Neural progenitor cell (in vitro differentiated cells): Measurements from ENCODE around the gene SYT1. TPM values are rescaled to one million over a fixed set of nuclear protein-coding genes. Genes with fewer than 3 reads are reported as not detected.
A peak's percentile ranks its signal among the peaks of the same experiment; 100 is the strongest.

Source experiments
- DNase-seq: peaks from one replicate; pipeline ENCODE4 v3.0.0-alpha.2; 2016; ENCODE audit warnings: low spot score
- H2AFZ ChIP-seq: fragments of 200-600 bp; sonication (generic); replicated peaks from 2 replicates; pipeline ENCODE4 v1.6.1; 2016; ENCODE audit warnings: antibody characterized with exemption
- H3F3A ChIP-seq: fragments of 200-600 bp; sonication (generic); 2 replicates; pipeline ENCODE4 v1.6.1; 2016; ENCODE audit warnings: antibody characterized with exemption, low read depth
- H3K27ac ChIP-seq: fragments of 200-600 bp; sonication (generic); 2 replicates; pipeline ENCODE4 v1.5.1; 2016; ENCODE audit warnings: mild to moderate bottlenecking
- H3K27me3 ChIP-seq: fragments of 200-600 bp; sonication (generic); 2 replicates; pipeline ENCODE4 v1.6.1; 2016; ENCODE audit warnings: mild to moderate bottlenecking, moderate library complexity
- H3K36me3 ChIP-seq: fragments of 200-600 bp; sonication (generic); 2 replicates; pipeline ENCODE4 v1.5.1; 2016
- H3K4me1 ChIP-seq: fragments of 200-600 bp; sonication (generic); 2 replicates; pipeline ENCODE4 v1.6.1; 2016; ENCODE audit warnings: mixed run types
- H3K4me2 ChIP-seq: fragments of 200-600 bp; sonication (generic); 2 replicates; pipeline ENCODE4 v1.6.1; 2016
- H3K4me3 ChIP-seq: fragments of 200-600 bp; sonication (generic); 2 replicates; pipeline ENCODE4 v1.5.1; 2016
- H3K79me2 ChIP-seq: fragments of 200-600 bp; sonication (generic); 2 replicates; pipeline ENCODE4 v1.6.1; 2016; ENCODE audit warnings: low read depth
- H3K9ac ChIP-seq: fragments of 200-600 bp; sonication (generic); 2 replicates; pipeline ENCODE4 v1.6.1; 2016
- H3K9me3 ChIP-seq: fragments of 200-600 bp; sonication (generic); 2 replicates; pipeline ENCODE4 v1.5.1; 2016; ENCODE audit warnings: low read depth
- H4K20me1 ChIP-seq: fragments of 200-600 bp; sonication (generic); 2 replicates; pipeline ENCODE4 v1.6.1; 2016; ENCODE audit warnings: low read depth
- H3K27ac Mint-ChIP-seq: 3 replicates; pipeline ENCODE4 v1.8.0; 2021; ENCODE audit warnings: mixed read lengths
- H3K27me3 Mint-ChIP-seq: 2 replicates; pipeline ENCODE4 v1.8.0; 2022; ENCODE audit warnings: low read depth, mild to moderate bottlenecking, inconsistent platforms, moderate library complexity, mixed read lengths; ENCODE audit not compliant: insufficient read depth
- H3K36me3 Mint-ChIP-seq: 3 replicates; pipeline ENCODE4 v1.8.0; 2021; ENCODE audit warnings: mixed read lengths
- H3K4me1 Mint-ChIP-seq: 3 replicates; pipeline ENCODE4 v1.8.0; 2021; ENCODE audit warnings: mixed read lengths
- H3K4me3 Mint-ChIP-seq: 3 replicates; pipeline ENCODE4 v1.8.0; 2021; ENCODE audit warnings: mild to moderate bottlenecking, moderate library complexity, mixed read lengths
- H3K9me3 Mint-ChIP-seq: 3 replicates; pipeline ENCODE4 v1.8.0; 2020; ENCODE audit warnings: mixed read lengths
- CTCF ChIP-seq: fragments of 200-600 bp; sonication (generic); IDR thresholded peaks from 2 replicates; pipeline ENCODE4 v1.5.1; 2017; ENCODE audit warnings: antibody characterized with exemption, mild to moderate bottlenecking
- EZH2 ChIP-seq: fragments of 200-600 bp; sonication (generic); IDR thresholded peaks from 2 replicates; pipeline ENCODE4 v1.6.1; 2017; ENCODE audit warnings: antibody characterized with exemption, mild to moderate bottlenecking, moderate library complexity
- EZH2phosphoT487 ChIP-seq: fragments of 200-600 bp; sonication (generic); IDR thresholded peaks from 2 replicates; pipeline ENCODE4 v1.6.1; 2017; ENCODE audit warnings: antibody characterized with exemption
- total RNA-seq: library from RNA; depleted of rRNA; stranded (reverse); fragments of >200 nt; gene quantifications from 2 replicates; pipeline ENCODE4 v1.2.3, GENCODE V29; 2015; ENCODE audit warnings: low replicate concordance

The SYT1 gene
- total RNA-seq, 1 donor from 2014 or later, result 36.9 TPM

- Histone ChIP-seq H3K4me1 (no peaks in the 10 kb centered on the region), H3K27me3 (no peaks in the 10 kb centered on the region), H3K36me3 (no peaks in the 10 kb centered on the region), H3K4me2 (no peak overlapping the region), H2AFZ (peak overlapping the region; percentile 55), H4K20me1 (no peaks in the 10 kb centered on the region), H3F3A (no peaks in the 10 kb centered on the region), H3K79me2 (no peaks in the 10 kb centered on the region), H3K4me3 (no peak overlapping the region), H3K9ac (no peak overlapping the region), H3K9me3 (no peaks in the 10 kb centered on the region), H3K27ac (no peak overlapping the region)
- Mint-ChIP-seq H3K36me3 (no peaks in the 10 kb centered on the region), H3K9me3 (peaks cover 8% of the 10 kb centered on the region), H3K27ac (no peak overlapping the region), H3K4me1 (no peaks in the 10 kb centered on the region), H3K27me3 (no peaks in the 10 kb centered on the region), H3K4me3 (no peak overlapping the region)
- TF ChIP-seq CTCF, result no peak
- TF ChIP-seq EZH2phosphoT487, result no peak
- TF ChIP-seq EZH2, result no peak
- DNase-seq, result no peak
These were observed 11.3 kb upstream of the SYT1 start for GRCh38 chr12:78853231-78853630.

GRCh38 chr12:78863482-78864402 is 832 bp upstream of the SYT1 start:
- Mint-ChIP-seq H3K4me1 (peaks cover 8% of the 10 kb centered on the region), H3K36me3 (no peaks in the 10 kb centered on the region), H3K27ac (peak overlapping the region; percentile 50), H3K9me3 (no peaks in the 10 kb centered on the region), H3K4me3 (peak overlapping the region; percentile 96), H3K27me3 (peaks cover 7% of the 10 kb centered on the region)
- Histone ChIP-seq H4K20me1 (peaks cover 15% of the 10 kb centered on the region), H2AFZ (peak overlapping the region; percentile 93), H3K9ac (no peak overlapping the region), H3K36me3 (no peaks in the 10 kb centered on the region), H3F3A (peaks cover 22% of the 10 kb centered on the region), H3K27me3 (no peaks in the 10 kb centered on the region), H3K27ac (peak overlapping the region; percentile 18), H3K4me2 (peak overlapping the region; percentile 90), H3K79me2 (peaks cover 40% of the 10 kb centered on the region), H3K4me3 (peak overlapping the region; percentile 94), H3K4me1 (peaks cover 30% of the 10 kb centered on the region), H3K9me3 (no peaks in the 10 kb centered on the region)
- DNase-seq, result peak; percentile 81
- TF ChIP-seq EZH2phosphoT487 (no peak), CTCF (no peak), EZH2 (peak; percentile 19)

GRCh38 chr12:78864870-78865463 is 393 bp downstream of the SYT1 start:
- Histone ChIP-seq H3K36me3 (no peaks in the 10 kb centered on the region), H2AFZ (peak overlapping the region; percentile 90), H3K9ac (peak overlapping the region; percentile 48), H3K27me3 (no peaks in the 10 kb centered on the region), H3K79me2 (peaks cover 53% of the 10 kb centered on the region), H3K4me2 (peak overlapping the region; percentile 90), H4K20me1 (peaks cover 20% of the 10 kb centered on the region), H3K4me1 (peaks cover 30% of the 10 kb centered on the region), H3K9me3 (no peaks in the 10 kb centered on the region), H3F3A (peaks cover 22% of the 10 kb centered on the region), H3K27ac (peak overlapping the region; percentile 16), H3K4me3 (peak overlapping the region; percentile 94)
- DNase-seq, result peak; percentile 48
- H3K4me1 Mint-ChIP-seq, result peaks cover 8% of the 10 kb centered on the region
- peak overlapping the region; percentile 96 for H3K4me3 Mint-ChIP-seq
- no peaks in the 10 kb centered on the region for H3K36me3 Mint-ChIP-seq
- H3K9me3 Mint-ChIP-seq, result no peaks in the 10 kb centered on the region
- peaks cover 7% of the 10 kb centered on the region for H3K27me3 Mint-ChIP-seq
- no peak overlapping the region for H3K27ac Mint-ChIP-seq
- peak; percentile 34 for TF ChIP-seq EZH2
- TF ChIP-seq EZH2phosphoT487, result no peak
